ENCODE data around the gene GUCD1.
A peak's percentile ranks its signal among the peaks of the same experiment; 100 is the strongest.

GUCD1 gene

DNA sequence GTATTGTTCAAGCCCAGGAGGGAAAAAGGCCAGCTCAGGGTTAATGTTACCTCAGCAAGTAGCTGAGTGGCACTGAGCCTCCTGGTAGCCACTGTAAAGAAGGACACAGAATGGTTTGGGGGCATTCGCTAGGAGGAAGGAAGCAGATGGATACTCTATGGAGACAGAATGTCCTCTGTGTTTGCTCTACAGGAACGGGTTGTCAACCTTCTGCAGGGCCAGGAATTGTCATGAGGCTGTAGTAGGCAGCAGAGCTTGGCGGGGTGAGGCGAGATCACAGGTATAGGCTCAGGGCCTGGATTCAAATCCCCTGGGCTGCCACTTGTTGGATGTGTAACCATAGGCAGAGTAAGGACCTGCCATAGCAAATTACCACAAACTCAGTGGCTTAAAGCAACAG, 40.9 kb upstream of the GUCD1 start:
- TF ChIP-seq, protein P1, sequence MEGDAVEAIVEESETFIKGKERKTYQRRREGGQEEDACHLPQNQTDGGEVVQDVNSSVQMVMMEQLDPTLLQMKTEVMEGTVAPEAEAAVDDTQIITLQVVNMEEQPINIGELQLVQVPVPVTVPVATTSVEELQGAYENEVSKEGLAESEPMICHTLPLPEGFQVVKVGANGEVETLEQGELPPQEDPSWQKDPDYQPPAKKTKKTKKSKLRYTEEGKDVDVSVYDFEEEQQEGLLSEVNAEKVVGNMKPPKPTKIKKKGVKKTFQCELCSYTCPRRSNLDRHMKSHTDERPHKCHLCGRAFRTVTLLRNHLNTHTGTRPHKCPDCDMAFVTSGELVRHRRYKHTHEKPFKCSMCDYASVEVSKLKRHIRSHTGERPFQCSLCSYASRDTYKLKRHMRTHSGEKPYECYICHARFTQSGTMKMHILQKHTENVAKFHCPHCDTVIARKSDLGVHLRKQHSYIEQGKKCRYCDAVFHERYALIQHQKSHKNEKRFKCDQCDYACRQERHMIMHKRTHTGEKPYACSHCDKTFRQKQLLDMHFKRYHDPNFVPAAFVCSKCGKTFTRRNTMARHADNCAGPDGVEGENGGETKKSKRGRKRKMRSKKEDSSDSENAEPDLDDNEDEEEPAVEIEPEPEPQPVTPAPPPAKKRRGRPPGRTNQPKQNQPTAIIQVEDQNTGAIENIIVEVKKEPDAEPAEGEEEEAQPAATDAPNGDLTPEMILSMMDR (conservative IDR thresholded peaks at IDR 0.05), result no peak
- peak overlapping the region; percentile 94 for H3K27ac ChIP-seq

- TF ChIP-seq, protein P1 (conservative IDR thresholded peaks at IDR 0.05), result no peak
- peak overlapping the region; percentile 94 for H3K27ac ChIP-seq
Observed at GRCh38 chr22:24595228-24595627, 40.3 kb upstream of the GUCD1 start.

DNA sequence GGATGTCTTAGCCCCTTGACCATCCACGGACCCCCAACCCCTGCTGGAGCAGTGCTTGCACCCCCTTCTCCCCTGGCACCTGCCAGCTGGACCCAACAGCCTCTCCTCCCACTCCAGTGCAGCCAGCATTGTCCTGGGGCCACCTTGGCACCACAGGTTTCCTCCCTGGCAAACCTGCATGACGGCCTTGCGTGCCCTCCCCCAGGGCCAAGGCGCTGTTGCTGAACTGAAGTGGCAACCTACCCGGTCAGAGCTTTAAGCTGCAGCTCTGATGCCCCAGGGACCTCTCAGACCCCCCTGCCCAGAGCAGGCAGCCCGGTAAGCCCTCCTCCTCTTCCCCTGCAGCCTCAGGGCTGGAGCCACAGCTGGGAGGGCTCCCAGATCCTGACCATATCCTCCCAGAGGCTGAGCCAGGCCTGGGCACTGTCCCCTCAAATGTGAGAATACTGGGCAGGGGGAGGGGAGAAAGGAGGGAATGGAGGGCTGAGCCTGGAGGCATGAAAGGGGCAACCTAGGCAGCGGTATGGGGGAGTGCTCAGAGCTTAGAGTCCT, 39.7 kb upstream of the GUCD1 start:
- TF ChIP-seq, protein P1 (conservative IDR thresholded peaks at IDR 0.05), result no peak
- peak overlapping the region; percentile 94 for H3K27ac ChIP-seq

DNA sequence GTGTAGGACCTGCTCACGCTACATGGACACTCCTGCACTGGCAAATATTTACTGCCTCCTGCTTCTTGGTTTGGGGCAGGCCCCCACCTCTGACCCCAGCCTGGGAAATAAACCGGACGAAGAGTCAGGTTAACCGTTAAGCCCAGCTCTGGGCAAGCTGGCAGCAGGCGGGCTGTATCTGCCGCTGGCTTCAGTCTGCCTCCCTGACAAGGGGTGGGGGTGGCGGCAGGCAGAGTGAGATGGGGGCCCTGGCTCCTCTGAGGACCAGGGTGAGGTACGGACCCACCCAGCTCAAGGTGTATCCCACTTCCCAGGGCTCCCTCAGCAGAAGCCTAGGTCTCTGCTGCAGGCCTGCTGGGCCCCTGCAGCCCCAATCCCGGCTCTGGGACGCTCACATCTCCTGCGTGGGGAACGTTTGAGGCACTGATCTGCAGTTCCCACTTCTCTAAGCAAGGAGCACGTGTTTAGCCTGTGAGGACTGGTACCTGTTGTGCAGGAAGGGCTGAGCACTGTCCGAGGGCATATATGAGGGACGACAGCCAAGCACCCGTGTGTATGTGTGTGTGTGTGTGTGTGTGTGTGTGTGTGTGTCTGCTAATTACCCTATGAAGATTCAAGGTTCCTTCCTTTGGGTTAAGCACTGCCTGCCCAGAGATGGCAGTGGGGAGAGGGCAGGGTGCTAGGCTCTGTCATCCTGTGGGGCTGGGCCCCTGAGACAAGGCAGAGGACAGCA, 39.1 kb upstream of the GUCD1 start:
- H3K27ac ChIP-seq, result peak overlapping the region; percentile 94
- TF ChIP-seq, protein P1 (conservative IDR thresholded peaks at IDR 0.05), result no peak

- H3K27ac ChIP-seq, result peak overlapping the region; percentile 94
Observed at GRCh38 chr22:24593559-24593835, 38.6 kb upstream of the GUCD1 start.

DNA sequence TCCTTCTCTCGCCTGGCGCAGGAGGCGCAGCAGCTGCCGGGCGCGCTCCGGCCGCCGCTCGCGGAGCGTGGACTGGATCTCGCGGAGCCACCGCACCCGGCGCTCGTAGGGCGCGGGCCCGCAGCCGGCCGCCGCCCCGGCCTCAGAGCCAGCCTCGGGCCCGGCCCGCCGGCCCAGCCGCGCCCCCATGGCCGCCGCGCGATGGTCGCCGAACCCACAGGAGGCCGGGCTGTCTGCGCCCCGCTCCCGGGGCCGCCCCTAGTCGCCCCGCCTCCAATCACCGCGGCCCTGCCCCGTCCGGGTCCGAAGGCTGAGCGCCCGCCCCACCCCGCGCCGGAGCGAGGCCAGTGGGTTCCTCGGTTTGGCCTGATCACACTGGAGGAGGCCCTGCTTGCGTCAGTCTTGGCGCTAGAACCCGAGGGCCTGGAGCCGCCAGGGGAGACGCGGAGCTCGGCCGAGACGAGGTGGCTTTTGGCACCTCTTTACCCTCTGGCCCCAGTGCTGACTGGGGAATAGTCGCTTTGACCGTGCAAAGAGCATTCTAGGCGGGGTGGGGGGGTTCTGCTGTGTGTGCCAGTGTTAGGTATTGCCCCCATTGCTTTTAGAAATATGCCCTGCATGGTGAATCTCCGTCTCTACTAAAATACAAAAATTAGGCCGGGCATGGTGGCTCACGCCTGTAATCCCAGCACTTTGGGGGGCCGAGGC, 38.1 kb upstream of the GUCD1 start, which contains the start of gene LRRC75B:
Gene LRRC75B, minus strand, starts transcription at position 223 of the 708 bp plus-strand sequence. Its CDS starts 34 bp downstream, at position 189.
- TF ChIP-seq, protein P1 (conservative IDR thresholded peaks at IDR 0.05), result no peak
- peak within 1 kb of the TSS; percentile 94 for H3K27ac ChIP-seq

DNA sequence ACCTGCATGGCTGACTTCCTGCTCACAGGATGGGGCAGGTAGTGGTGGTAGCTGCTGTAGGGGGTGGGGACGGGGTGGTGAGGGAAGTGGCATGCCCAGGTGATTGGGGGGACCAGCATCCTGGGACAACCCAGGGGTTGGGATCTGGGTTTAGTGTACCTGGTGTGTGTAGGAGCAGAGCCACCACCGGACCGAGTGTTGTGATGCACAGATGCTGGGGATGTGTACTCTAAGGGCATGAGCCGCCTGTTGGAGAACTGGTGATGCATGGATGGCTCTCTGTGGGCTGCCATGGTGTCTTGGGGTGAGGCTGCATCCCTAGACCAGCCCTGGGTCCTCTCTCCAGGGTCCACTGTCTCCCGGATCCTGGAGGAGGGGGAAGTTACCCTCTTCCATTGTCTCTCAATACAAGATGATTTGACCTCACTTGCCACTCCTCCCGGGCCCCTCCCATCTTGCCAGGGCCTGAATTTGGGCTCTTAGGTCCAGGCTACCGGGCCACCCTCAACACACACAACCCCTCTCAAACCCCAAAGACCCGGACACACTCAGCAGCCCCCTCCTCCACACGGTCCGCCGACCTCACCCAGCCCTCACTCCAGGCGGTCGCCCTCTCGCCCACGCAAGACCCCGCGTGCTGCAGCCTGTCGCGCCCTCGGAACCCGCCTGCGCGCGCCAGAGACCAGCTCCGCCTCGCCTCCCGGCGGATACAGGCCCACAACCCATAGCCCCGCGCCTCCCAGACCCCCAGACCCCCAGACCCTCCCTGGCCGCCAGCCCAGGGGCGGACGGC, 37.3 kb upstream of the GUCD1 start:
- TF ChIP-seq, protein P1 (conservative IDR thresholded peaks at IDR 0.05), result no peak; the same call in 1 of the 2 replicates
- H3K27ac ChIP-seq, result peak overlapping the region; percentile 94

Data from VCaP (cell line).